Thyroid gland (tissue), 4 donors: ENCODE measurements around the gene KCNAB1.

Experiments
- CTCF ChIP-seq, 6 experiments: fragments of 200-600 bp in 3 of 6; fragments of 450-650 bp in 3 of 6; sonication (generic) in 3 of 6; IDR thresholded peaks; one replicate each; pipeline ENCODE4 v1.5.1; 2016 to 2019; ENCODE audit warnings: antibody characterized with exemption in 6 of 6, mild to moderate bottlenecking in 2 of 6, inconsistent platforms in 1 of 6, moderate library complexity in 1 of 6
- POLR2A ChIP-seq, 2 donors: fragments of 450-650 bp; IDR thresholded peaks; one replicate each; pipeline ENCODE4 v1.6.1; 2017; ENCODE audit warnings: antibody characterized with exemption in 2 of 2, mild to moderate bottlenecking in 2 of 2, moderate library complexity in 1 of 2

- no peak for TF ChIP-seq CTCF (IDR thresholded peaks at IDR 0.05)
- no peak for TF ChIP-seq POLR2A (IDR thresholded peaks at IDR 0.05)
These were observed 372.5 kb downstream of the KCNAB1 start for GRCh38 chr3:156492801-156493261.
